ENCODE measurements around the gene YPEL1.

YPEL1 gene

GRCh38 chr22:21657360-21658032 lies 78.1 kb downstream of the YPEL1 start:
- Histone ChIP-seq H3K9ac (ENCODE audit: low read length) (no peak overlapping the region), H3K4me3 (ENCODE audit: low read depth in 1 of 2, low read length in 2 of 2) (no peak overlapping the region), H3K27ac (ENCODE audit: low read depth, low read length) (no peak overlapping the region), H3K4me1 (ENCODE audit: insufficient read depth, low read length) (no peaks in the 10 kb centered on the region), H3K36me3 (ENCODE audit: insufficient read depth, low read length) (no peaks in the 10 kb centered on the region), H3K9me3 (ENCODE audit: low read length) (no peaks in the 10 kb centered on the region), H3K27me3 (ENCODE audit: control insufficient read depth in 1 of 2, insufficient read depth in 2 of 2, low read length in 2 of 2) (peaks cover 5 to 31% of the 10 kb centered on the region in 2 donors)

DNA sequence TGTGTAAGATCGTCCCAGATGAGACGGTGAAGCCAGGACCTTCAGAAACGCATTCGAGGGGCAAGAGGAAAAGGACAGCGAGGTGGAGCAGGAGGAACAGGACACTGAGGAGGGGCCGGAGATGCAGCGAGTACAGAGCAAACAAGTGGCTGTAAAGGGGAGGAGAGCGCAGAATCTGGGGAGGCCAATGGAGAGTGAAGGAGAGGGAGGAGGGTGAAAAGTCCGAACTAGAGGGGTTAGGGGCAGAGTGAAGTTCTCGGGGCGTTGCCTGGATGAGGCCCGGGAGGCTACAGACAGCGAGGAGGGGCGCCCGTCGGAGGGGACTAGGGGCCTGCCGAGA lies 78.6 kb downstream of the YPEL1 start:
- no peak overlapping the region for H3K4me3 ChIP-seq (ENCODE audit: low read depth in 1 of 2, low read length in 2 of 2)
- no peaks in the 10 kb centered on the region for H3K9me3 ChIP-seq (ENCODE audit: low read length)
- H3K27ac ChIP-seq (ENCODE audit: low read depth, low read length): no peak overlapping the region
- H3K9ac ChIP-seq (ENCODE audit: low read length): no peak overlapping the region
- H3K36me3 ChIP-seq (ENCODE audit: insufficient read depth, low read length): no peaks in the 10 kb centered on the region
- H3K4me1 ChIP-seq (ENCODE audit: insufficient read depth, low read length): no peaks in the 10 kb centered on the region
- peaks cover 5 to 33% of the 10 kb centered on the region in 2 donors for H3K27me3 ChIP-seq (ENCODE audit: control insufficient read depth in 1 of 2, insufficient read depth in 2 of 2, low read length in 2 of 2)

GRCh38 chr22:21652547-21653545 lies 82.7 kb downstream of the YPEL1 start:
- H3K9me3 ChIP-seq (ENCODE audit: low read length): no peaks in the 10 kb centered on the region
- peaks cover 5% of the 10 kb centered on the region for H3K4me1 ChIP-seq (ENCODE audit: insufficient read depth, low read length)
- peak overlapping the region; percentile 7 for H3K27ac ChIP-seq (ENCODE audit: low read depth, low read length)
- peaks cover 5 to 26% of the 10 kb centered on the region in 2 donors for H3K27me3 ChIP-seq (ENCODE audit: control insufficient read depth in 1 of 2, insufficient read depth in 2 of 2, low read length in 2 of 2)
- peak overlapping the region; percentile 38 to 82 for H3K4me3 ChIP-seq (ENCODE audit: low read depth in 1 of 2, low read length in 2 of 2)
- no peak overlapping the region for H3K9ac ChIP-seq (ENCODE audit: low read length)
- no peaks in the 10 kb centered on the region for H3K36me3 ChIP-seq (ENCODE audit: insufficient read depth, low read length)

DNA sequence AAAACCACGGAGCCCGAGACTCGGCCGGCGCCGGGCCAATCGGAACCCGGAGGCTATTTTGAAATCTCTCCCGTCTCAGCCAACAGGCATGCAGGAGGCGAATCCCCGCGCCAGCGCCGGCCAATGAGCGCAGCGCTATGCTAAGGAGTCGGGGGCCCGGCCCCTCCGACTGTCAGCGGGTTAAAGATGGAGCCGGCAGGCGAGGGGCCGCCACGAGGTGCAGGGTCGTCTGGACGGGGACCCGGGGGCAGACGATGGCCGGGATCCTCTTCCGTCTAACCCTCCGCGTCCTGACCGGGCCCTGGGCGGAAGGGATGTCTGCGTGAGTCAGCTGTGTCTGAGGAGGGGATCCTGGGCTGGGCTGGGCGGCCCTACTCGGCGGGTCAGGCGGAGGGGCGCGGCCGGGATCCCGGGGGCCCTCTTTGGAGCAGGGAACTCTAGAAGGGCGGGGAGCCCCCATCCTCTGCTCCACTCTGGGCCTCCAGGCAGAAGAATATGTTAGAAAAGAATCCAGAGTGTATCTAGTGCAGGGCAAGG lies 83.5 kb downstream of the YPEL1 start:
- peak overlapping the region; percentile 27 for H3K9ac ChIP-seq (ENCODE audit: low read length)
- no peaks in the 10 kb centered on the region for H3K36me3 ChIP-seq (ENCODE audit: insufficient read depth, low read length)
- peaks cover 5 to 18% of the 10 kb centered on the region in 2 donors for H3K27me3 ChIP-seq (ENCODE audit: control insufficient read depth in 1 of 2, insufficient read depth in 2 of 2, low read length in 2 of 2)
- H3K4me3 ChIP-seq (ENCODE audit: low read depth in 1 of 2, low read length in 2 of 2): peak overlapping the region; percentile 38 to 82
- H3K27ac ChIP-seq (ENCODE audit: low read depth, low read length): peak overlapping the region; percentile 7
- H3K4me1 ChIP-seq (ENCODE audit: insufficient read depth, low read length): peaks cover 5% of the 10 kb centered on the region
- no peaks in the 10 kb centered on the region for H3K9me3 ChIP-seq (ENCODE audit: low read length)

DNA sequence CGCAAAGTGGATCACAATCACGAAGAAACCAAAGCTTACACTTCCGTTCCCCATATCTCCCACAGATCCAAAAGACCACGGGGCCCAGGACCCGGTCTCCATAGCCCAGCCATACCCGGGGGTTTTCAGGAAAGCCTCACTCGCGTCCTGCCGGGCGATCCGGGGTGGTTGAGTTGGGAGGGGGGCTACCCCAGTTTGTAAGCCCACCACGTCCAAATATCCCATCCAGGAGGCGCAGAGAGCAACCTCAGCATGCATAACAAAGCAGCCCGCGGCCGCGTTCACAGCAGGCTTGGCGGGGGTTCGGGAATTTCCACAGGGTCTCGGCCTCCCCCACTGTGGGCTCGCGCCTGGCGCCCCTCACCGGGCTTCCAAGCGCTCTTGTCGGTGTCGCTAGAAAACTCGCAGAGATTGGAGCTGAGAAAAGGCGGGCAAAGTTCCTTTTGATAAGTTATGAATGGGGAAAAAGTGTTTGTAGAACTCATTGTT lies 84.0 kb downstream of the YPEL1 start:
- Histone ChIP-seq H3K27me3 (ENCODE audit: control insufficient read depth in 1 of 2, insufficient read depth in 2 of 2, low read length in 2 of 2) (peaks cover 1 to 13% of the 10 kb centered on the region in 2 donors), H3K9me3 (ENCODE audit: low read length) (no peaks in the 10 kb centered on the region), H3K4me1 (ENCODE audit: insufficient read depth, low read length) (peaks cover 9% of the 10 kb centered on the region), H3K9ac (ENCODE audit: low read length) (peak overlapping the region; percentile 27), H3K27ac (ENCODE audit: low read depth, low read length) (no peak overlapping the region), H3K4me3 (ENCODE audit: low read depth in 1 of 2, low read length in 2 of 2) (peak overlapping the region; percentile 30 to 82), H3K36me3 (ENCODE audit: insufficient read depth, low read length) (no peaks in the 10 kb centered on the region)

DNA sequence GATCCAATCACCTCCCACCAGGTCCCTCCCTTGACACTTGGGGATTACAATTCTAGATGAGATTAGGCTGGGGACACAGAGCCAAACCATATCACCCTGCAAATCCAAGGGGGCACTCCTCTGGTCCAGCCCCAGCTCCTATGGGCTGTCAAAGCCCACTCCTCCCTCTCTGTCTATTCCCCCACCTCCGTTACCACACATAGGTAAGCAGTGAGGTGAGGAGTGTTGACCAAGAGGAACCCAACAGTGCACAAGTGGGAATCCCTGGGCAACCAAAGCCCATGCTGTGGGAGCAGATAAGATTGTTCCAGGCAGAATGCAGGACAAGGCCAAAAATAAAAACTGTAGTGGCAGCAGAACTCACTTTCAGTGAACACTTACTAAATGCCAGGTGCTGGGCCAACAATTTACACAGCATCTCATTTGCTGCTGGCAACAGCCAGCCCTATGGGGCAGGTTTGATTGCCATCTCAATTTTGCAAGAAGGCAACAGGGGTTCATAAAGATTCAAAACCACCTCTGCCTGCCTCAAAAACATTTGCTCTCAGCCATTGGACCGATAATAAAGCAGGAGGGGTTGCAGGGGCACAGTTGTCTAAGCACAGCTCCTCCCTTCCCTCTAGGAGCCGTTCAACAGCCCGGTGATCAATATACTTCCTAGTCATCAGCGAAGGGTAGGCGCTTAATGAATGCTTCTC lies 84.6 kb downstream of the YPEL1 start:
- H3K27ac ChIP-seq (ENCODE audit: low read depth, low read length): no peak overlapping the region
- peak overlapping the region; percentile 30 to 82 for H3K4me3 ChIP-seq (ENCODE audit: low read depth in 1 of 2, low read length in 2 of 2)
- H3K9ac ChIP-seq (ENCODE audit: low read length): no peak overlapping the region
- peaks cover 12% of the 10 kb centered on the region for H3K4me1 ChIP-seq (ENCODE audit: insufficient read depth, low read length)
- no peaks in the 10 kb centered on the region for H3K36me3 ChIP-seq (ENCODE audit: insufficient read depth, low read length)
- H3K9me3 ChIP-seq (ENCODE audit: low read length): no peaks in the 10 kb centered on the region
- peaks cover 0 to 12% of the 10 kb centered on the region in 2 donors for H3K27me3 ChIP-seq (ENCODE audit: control insufficient read depth in 1 of 2, insufficient read depth in 2 of 2, low read length in 2 of 2)

- H3K4me3 ChIP-seq (ENCODE audit: low read depth in 1 of 2, low read length in 2 of 2): no peak overlapping the region
Measured at GRCh38 chr22:21650280-21650679, 85.3 kb downstream of the YPEL1 start.

More at GRCh38 chr22:21650280-21650679, 85.3 kb downstream of the YPEL1 start:
- H3K27me3 ChIP-seq (ENCODE audit: control insufficient read depth in 1 of 2, insufficient read depth in 2 of 2, low read length in 2 of 2): peaks cover 0 to 12% of the 10 kb centered on the region in 2 donors
- no peaks in the 10 kb centered on the region for H3K36me3 ChIP-seq (ENCODE audit: insufficient read depth, low read length)
- H3K9ac ChIP-seq (ENCODE audit: low read length): no peak overlapping the region
- H3K9me3 ChIP-seq (ENCODE audit: low read length): no peaks in the 10 kb centered on the region
- no peak overlapping the region for H3K27ac ChIP-seq (ENCODE audit: low read depth, low read length)
- peaks cover 12% of the 10 kb centered on the region for H3K4me1 ChIP-seq (ENCODE audit: insufficient read depth, low read length)

Measured in muscle layer of colon (tissue), 2 donors.